Pulmonary artery endothelial cell (primary cell): ENCODE results near the gene RIMS3. TPM values are rescaled to one million over a fixed set of nuclear protein-coding genes. Genes with fewer than 3 reads are reported as not detected.

Experiments used
- DNase-seq: peaks from one replicate; pipeline ENCODE4 v3.0.0-alpha.2; 2011; ENCODE audit warnings: low read depth, low spot score
- total RNA-seq: library from RNA; depleted of rRNA; stranded (reverse); fragments of >200 nt; gene quantifications from 2 replicates; pipeline ENCODE4 v1.2.3, GENCODE V29; 2014

RIMS3 gene
- total RNA-seq, 1 donor from 2014 or later: 0.20 TPM

DNA sequence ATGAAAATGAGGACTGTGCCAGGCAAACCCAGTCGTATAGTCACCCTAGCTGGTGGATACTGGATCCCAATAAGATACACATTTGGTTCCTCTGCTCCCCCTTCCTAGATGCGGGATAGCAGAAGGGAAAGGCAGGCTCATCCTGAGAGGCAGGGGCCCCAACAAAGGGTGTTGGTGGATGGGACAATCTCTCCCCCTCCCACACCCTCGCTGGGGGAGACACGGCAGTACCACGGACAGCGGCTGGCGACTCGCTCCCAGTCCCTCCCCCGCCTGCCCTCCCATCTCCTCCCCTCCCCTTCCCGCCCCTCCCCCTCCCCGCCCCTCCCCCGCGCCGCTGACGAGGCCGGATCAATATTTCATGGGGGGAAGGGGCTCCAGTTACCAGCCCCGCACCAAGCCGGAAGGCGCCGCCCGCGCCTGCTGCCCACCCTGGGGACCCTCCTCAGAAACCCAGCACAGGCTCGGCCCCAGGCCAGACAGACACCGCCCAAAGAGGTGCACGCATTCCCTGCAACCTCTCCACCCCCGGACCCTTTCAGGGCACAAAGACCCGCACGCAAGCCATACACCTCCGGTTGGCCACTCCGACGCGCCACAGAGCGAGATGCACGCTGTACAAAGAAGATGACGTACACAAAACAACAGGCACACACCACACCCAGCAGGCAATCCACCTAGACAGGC is 11.5 kb downstream of the RIMS3 start:
- DNase-seq: no peak

DNA sequence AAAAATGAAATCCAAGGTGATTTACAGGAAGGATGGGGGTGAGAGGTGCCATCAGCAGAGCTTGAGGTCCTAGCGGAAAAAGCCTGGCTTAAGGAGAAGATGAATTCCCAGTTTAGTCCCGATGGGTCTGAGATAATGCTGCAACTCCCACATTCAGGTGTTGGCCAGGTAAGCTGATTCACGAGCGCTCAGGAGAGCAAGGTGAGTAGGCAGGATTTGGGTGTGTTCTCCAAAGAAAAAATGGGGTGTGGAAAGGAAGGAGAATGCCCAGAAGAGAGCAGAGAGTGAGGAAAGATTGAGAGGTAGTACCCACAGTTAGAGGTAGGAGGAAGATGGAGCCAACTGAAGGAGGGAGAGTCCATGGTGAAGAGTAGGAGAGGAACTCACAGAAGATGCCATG is 12.5 kb downstream of the RIMS3 start:
- no peak for DNase-seq

GRCh38 chr1:40652468-40652867 is 13.0 kb downstream of the RIMS3 start:
- DNase-seq: no peak

- no peak for DNase-seq
Measured at GRCh38 chr1:40651138-40651857, 14.2 kb downstream of the RIMS3 start.

- DNase-seq: no peak
Measured at GRCh38 chr1:40650075-40650474, 15.4 kb downstream of the RIMS3 start.

GRCh38 chr1:40649592-40649930 is 15.9 kb downstream of the RIMS3 start:
- no peak for DNase-seq

GRCh38 chr1:40648928-40649591 is 16.4 kb downstream of the RIMS3 start:
- no peak for DNase-seq

GRCh38 chr1:40648200-40648599 is 17.3 kb downstream of the RIMS3 start:
- DNase-seq: no peak

GRCh38 chr1:40646315-40646714 is 19.2 kb downstream of the RIMS3 start:
- DNase-seq: no peak

DNA sequence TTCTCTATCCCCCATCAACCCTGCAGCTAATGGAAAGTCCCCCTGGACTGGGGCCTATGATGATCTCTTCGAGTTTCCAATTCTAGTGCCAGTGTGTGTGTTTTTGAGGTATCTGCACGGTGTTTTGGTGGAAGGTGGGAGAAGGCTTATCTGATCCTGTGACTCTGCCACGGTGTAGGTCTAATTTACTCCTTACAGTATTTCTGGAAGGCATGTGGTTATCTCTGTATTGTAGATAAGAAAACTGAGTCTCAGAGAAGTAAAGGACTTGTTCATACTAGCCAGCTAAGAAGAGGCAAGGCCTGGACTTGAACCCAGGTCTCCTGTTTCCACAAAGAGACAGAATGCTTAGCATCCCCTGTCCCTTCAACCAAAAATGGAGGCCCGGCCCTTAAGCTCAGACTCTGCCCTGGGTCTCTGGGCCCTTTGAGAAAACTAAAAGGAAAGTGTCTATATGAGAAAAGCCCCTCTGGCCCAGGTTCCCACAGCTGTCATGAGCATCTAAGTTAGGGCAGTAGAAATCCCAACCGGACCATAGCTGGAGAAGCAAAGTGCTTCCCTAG is 20.3 kb downstream of the RIMS3 start:
- no peak for DNase-seq

DNA sequence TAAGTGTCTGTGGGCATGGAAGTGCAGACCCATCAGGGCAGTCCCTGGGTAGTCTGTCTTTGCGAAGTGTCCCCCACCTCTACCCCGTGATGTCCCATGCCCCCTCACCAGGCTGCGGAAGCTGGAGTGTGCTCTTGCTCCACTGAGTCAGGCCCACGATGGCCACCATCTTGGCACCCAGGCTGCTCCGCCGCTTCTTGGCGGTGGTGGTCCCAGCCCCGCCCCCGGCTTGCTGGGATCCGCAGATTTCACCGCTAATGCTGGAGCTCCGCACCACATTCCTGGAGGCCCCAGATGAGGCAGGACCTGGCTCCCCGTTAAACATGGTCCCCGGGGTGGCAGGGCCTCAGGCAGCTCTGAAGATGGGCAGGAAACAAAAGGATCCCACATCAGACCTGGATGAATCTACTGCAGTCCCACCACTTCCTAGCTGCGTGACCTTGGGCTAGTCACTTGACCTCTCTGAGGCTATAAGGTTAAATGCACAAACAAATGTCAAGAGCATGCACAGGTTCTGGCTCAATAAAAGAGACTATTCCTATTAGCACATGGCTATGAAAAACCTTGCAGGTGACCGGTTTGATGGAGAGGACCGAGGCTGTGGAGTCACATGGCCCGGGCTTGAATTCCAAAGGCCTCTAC is 23.8 kb downstream of the RIMS3 start:
- DNase-seq: no peak

- no peak for DNase-seq
Measured at GRCh38 chr1:40640314-40641076, 25.0 kb downstream of the RIMS3 start.

DNA sequence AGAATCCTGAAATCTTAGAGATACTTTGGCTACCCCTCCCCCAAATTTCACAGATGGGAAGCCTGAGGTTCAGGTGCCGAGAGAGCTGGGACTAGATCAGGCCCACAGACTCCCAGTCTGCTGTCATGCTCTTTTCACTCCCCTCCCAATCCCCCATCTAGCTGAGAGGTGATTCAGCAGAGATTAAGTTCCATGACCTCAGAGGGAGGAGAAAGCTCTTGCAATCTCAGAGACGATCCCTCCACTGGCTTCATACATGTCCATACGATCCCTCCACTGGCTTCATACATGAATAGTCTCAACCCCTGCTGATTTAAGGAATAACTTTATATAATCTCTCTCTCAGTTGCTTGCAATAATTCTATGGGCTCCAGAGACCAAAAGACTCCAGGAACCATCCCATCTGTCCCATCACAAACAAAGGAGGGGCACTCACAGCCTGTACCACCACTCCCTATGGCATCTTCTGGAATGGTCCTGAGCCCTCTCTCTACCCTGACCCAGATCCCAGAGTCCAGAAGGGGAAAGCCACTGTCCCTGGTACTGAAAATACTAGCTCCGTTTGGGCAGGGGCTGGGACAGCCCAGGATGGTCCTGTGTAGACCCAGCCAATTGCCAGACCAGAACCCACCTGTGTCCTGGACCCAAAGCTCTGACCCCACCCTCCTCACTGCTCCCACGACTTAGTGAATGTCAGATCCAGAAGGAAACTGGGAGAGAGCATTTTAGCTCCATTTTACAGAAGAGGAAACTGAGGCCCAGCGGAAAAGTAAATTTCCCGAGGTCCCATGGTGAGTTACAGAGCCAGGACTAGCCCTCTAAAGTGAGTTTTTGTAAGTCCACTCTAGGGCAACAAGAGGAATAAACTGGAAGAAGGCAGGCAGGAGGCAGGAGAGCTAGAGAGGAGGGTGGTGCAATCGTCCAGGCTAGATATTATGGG is 27.1 kb downstream of the RIMS3 start:
- no peak for DNase-seq

- no peak for DNase-seq
Measured at GRCh38 chr1:40637470-40638007, 27.9 kb downstream of the RIMS3 start.

DNA sequence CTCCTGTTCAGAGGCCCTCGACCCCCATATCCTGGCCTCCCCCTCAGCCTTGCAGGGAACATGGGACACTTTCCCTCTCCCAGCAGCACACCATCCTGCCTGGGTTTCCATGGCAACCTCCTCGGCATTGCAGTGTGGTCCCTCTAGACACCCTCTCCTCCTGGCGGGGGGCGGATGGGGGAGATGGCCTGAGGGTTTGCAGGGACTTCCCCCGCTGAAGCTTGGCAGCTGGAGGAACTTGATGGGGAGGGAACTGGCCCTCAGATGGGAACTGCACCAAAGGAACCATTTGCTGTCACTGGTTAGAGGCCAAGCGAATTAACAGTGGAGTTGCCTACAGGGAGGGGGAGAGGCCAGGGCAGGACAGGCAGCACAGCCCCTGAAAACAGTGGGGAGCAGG is 28.7 kb downstream of the RIMS3 start:
- DNase-seq: no peak

DNA sequence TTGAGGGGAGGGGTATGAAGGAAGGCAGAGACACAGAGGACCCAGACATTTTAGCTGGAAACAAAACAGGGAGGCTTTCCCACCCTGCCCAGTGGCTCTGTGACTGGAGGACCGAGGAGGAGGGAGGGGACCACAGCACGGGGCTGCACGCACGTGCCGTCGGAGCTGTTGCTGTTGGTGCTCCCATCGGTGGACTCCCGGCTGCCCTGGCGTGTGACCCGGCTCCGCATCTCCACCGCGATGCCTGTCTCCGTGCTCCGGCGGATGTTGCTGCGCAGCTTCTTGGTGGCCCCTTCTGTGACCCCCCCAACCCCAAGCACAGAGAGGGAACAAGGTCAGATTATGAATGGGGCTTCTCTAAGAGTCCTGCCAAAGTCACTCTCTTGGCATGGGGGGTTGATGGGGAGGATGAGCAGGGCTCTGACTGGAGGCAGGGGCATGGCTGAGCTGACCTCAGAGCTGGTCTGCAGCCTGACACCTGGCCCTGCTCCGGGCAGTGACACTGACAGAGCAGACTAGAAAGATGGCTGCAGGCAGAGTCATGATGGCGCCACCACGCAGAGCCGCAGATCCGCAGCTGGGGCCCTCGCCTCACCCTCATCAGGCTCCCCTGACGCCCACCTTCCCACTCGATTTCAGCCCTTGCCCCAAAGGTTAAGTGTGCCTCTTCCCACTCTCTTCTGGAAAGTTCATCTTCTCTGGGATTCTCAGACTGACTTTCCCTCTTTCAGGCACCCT is 29.6 kb downstream of the RIMS3 start:
- DNase-seq: no peak

GRCh38 chr1:40634901-40635655 is 30.4 kb downstream of the RIMS3 start:
- DNase-seq: no peak

DNA sequence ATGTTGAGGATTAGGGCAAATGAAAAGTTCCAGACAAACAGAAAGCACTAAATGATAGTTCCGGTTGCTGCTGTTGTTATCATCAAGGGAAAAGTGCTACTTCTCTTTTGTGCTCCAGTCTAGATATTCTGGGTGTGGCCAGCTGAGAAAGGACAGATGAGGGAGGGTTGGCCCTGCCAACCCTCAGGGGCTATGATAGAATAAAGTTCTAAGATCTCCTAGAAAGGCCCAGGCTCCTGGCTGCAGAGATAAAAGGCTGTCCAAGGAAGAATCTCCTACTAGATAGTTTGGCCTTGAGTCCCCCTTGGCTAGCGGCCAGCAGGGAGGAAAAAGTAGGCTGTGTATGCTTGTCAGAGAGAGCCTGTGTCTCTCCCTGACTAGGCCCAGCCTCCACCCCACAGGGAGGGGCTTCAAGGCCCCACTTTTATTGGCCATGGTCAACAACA is 31.5 kb downstream of the RIMS3 start:
- no peak for DNase-seq
